NB4 (cell line): ENCODE measurements around the gene ZNF705A.
"Not testable (repeated sequence)": the region's sequence is repeated elsewhere in the genome, so short reads cannot be mapped to it uniquely, and the experiment has no call there.

Experiments used
- CTCF ChIP-seq: IDR thresholded peaks from one replicate; pipeline ENCODE4 v1.5.1; 2012; ENCODE audit warnings: low read depth, low read length
- MAX ChIP-seq: IDR thresholded peaks from 2 replicates; pipeline ENCODE4 v1.6.1; 2011; ENCODE audit warnings: low read depth, low read length
- POLR2A ChIP-seq: IDR thresholded peaks from 2 replicates; pipeline ENCODE4 v1.6.1; 2011; ENCODE audit warnings: mild to moderate bottlenecking; ENCODE audit not compliant: insufficient read length; ENCODE audit errors: extremely low read depth

GRCh38 chr12:8183346-8183745 lies 26.5 kb downstream of the ZNF705A start:
- TF ChIP-seq MAX, POLR2A, CTCF: not testable (repeated sequence)
